Limb (tissue), 2 donors: ENCODE data around the gene DSG3.

Experiments used
- DNase-seq, 2 donors: peaks; one replicate each; pipeline ENCODE4 v3.0.0-alpha.2; 2016; ENCODE audit errors: extremely low spot score in 2 of 2

DSG3 gene

GRCh38 chr18:31516437-31516836 lies 68.9 kb downstream of the DSG3 start:
- no peak for DNase-seq

GRCh38 chr18:31526374-31526773 lies 78.8 kb downstream of the DSG3 start:
- DNase-seq: no peak
